ENCODE measurements around the gene LRRC1.

The LRRC1 gene

GRCh38 chr6:53889365-53889764 lies 94.6 kb downstream of the LRRC1 start:
- no peak for DNase-seq (ENCODE audit: low read depth)

DNA sequence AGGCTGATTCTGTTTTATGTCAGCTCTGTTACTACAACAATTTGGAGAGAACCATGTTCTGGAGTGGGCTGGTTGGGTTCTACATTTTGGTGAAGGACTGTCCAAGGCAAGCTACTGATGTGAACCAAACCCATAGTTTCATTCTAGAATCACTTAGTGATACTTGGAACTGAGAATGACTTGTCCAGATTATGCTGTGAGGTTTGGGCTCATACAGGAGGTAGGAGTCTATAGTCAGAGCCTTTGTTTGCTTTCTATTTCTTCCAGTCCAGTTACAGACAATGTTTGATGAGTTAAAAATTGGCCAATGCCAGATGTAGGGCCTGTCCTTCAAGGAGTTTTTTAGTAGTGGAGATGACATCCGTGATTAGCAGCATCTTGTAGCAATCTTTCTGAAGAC lies 97.9 kb downstream of the LRRC1 start:
- DNase-seq (ENCODE audit: low read depth): no peak

DNA sequence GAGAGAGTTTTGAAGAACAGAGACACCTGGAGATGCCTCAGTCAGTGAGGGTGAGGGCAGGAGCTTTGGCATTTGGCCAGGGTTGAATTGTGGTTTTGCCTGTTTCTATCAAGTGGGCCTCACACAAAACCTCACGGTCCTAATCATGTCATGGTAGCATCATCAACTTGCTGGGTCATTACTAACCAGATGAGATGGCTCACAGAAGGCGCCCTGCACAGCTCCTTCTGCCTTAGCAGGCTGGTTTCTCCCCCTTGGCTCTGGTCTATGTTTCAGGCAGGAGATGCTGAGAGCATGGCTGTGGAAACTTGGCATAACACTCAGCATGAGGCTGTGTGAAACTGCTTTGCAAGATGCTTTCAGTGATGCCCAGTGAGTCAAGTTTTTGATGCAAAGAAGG lies 99.3 kb downstream of the LRRC1 start:
- DNase-seq (ENCODE audit: low read depth): no peak

DNA sequence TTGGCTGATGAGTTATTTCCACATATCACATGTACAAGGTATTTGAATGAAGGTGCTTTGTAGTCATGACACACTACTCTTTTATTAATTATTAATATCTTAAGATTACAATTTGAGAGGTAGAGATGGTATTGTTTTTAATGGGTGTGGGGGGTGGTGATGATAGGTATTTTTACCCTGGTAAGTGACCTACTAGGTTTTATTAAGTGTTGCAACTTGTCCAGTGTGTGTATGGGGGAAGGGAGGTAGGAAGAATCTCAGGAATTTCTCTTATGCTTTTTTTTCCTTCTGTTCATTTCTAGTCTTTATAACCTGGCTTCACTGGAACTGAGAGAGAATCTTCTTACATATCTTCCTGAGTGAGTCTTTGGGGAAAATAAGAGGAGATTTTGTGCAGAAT lies 101.4 kb downstream of the LRRC1 start:
- DNase-seq (ENCODE audit: low read depth): no peak

DNA sequence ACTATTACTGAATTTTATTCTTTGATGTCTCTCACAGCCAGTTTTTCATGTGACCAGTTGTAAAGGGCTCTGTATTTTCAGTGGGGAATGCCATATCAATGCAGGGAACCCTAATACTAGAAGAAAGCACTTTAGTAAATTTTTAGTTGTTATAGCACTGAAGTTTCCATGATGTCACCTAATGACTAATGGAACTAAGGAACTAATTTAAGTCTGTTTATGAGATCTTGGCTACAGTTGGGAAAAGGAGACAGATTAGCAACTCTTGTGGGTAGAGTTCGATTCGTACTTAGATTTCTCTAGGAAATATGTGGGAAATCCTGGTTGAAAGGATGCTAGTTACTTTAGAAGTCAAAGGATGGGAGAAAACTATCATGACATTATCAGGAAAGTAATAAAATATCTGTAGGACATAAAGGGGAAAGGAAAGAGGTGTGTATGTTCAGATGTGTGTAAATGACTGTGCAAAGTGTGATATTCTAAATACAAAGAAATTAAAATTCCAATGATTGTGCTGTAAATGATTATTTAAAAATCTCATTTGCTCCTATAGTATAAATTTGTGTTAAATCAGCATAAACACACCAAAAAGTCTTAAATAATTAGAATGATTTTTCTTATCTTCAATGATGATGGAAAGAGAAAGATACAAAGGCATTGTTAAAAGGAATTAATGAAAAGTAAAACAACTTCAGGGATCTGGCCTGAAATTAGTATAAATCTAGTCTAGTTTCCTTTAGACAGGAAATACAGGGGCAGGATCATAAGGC lies 103.4 kb downstream of the LRRC1 start:
- no peak for DNase-seq (ENCODE audit: low read depth)

GRCh38 chr6:53899512-53899911 lies 104.7 kb downstream of the LRRC1 start:
- DNase-seq (ENCODE audit: low read depth): no peak

DNA sequence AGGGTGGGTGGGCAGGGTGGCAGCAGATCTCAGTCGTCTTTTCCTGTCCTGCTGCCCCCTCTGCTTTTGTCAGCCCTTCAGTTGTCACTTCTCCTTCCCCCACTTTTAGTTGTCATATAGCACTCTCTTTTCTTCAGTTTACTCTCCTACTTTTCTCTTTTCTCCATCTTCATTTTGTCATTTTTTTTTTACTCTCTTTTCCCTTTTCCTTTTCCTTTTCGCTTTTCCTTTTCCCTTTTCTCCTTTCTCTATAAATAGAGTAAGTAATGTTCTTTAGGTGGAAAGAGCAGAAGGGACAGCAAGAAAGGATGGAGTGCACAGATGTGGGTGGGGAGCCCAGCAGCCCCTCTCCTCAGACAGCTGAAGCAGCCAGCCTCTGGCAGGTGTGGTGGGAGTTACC lies 108.6 kb downstream of the LRRC1 start:
- DNase-seq (ENCODE audit: low read depth): no peak

DNA sequence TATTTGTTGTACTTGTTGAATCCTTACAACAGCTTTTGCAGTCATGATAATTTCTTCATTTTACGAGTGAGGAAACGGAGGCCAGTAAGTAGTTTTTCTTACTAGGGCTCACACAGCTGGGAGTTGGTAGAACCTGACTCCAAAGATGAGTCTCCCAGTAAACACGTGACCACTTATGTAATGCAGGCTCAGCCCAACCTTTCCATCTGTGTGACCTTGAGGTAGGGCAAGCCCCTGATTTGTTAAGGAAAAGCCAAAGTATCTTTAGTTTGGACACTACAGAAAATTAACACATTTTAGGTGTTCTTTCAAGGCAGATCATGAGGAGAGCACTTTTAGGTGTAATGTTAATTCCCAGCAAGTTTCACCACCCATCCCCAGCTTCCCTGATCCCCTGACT lies 111.3 kb downstream of the LRRC1 start:
- no peak for DNase-seq (ENCODE audit: low read depth)

- no peak for DNase-seq (ENCODE audit: low read depth)
Observed at GRCh38 chr6:53906842-53907241, 112.0 kb downstream of the LRRC1 start.

DNA sequence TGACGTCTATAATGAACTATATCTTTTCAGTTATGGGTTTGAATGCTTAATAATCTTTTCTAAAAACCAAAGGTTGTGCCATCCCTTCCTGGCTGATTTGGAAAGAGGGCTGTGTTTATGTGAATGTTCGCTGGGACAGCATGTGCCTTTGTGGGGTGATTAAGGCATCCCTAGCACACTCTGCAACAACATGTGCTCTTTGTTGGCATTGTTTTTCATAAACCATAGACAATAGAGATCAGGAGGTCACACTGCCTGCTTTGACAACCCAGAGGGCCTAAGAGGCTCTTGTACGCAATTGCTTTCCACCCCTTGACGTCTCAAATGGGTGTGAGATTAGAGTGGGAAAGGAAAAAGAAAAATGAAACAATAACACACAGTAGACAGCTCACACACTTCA lies 116.0 kb downstream of the LRRC1 start:
- DNase-seq (ENCODE audit: low read depth): no peak

GRCh38 chr6:53912661-53913060 lies 117.9 kb downstream of the LRRC1 start:
- DNase-seq (ENCODE audit: low read depth): no peak

GRCh38 chr6:53913286-53913685 lies 118.5 kb downstream of the LRRC1 start:
- DNase-seq (ENCODE audit: low read depth): no peak

DNA sequence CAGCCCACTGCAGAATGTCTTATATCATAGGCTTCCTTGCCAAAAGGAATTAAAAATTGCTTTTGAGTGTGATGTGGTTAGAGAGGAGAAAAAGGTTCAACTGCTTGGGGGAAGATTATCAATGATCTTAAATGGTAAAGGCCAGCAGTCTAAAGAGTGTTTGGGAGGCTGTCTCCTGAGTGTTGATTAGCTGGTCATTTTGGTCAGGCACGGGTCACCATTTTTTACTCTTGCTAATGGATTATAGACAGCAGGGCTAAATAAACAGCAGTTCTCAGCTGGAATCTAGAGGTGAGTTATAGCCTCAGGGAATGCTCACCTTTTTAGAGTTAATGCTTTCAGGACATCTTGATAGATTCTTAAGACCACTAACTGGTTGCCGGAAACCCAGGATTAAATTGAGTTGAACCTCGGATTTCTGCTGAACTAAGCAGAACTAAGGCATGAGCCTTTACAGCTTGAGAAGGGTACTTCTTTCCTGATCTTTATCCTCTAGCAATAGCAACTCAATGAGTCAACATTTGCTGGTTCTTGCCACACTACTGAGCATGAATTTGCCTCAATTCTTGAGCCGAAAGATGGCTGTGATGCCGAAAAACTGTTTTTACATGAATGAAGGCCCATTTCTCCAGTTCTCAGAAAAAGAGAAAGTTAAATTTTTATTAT lies 120.4 kb downstream of the LRRC1 start:
- DNase-seq (ENCODE audit: low read depth): no peak

GRCh38 chr6:53916804-53917463 lies 122.1 kb downstream of the LRRC1 start:
- DNase-seq (ENCODE audit: low read depth): no peak

DNA sequence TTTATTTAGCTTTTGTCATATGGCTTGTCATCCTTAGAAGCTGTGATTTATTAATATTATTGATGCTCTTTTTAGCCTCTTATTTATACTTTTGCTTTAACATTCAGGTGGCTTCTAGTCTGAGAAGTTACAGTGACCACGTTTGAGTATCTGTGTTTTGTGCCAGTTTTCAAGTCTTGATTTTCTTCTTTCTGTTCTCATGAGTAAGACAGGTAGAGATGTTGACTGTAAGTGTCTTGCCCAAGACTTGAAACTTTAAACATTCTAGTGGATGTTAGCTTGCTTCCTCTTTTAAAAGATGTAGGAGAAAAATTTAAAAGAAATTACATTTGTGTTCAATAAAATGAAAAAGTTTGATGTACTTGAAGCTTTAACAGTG lies 122.6 kb downstream of the LRRC1 start:
- no peak for DNase-seq (ENCODE audit: low read depth)

- no peak for DNase-seq (ENCODE audit: low read depth)
Observed at GRCh38 chr6:53918854-53919510, 124.2 kb downstream of the LRRC1 start.

DNA sequence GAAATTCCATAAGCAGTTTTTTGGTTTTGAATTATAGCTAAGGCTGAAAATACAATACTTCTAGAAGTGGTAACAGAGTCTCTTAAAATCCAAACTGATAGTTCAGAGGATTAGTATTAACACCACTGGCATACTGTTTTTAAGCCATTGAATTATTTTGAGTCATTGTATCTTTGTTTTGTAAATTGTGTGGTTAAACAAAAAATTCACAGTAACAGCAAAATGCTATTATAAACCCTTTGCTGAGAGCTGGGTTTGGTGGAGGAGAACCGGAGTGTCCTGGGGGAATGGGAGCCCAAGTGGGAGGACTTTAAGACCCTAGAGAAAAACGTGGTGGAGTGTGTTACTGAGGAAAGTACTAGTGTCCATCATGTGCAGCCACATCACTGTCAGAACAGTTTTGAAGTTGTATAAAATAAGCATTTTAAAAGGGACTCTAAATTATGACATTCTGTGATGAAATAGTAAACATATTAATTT lies 125.1 kb downstream of the LRRC1 start:
- no peak for DNase-seq (ENCODE audit: low read depth)

DNA sequence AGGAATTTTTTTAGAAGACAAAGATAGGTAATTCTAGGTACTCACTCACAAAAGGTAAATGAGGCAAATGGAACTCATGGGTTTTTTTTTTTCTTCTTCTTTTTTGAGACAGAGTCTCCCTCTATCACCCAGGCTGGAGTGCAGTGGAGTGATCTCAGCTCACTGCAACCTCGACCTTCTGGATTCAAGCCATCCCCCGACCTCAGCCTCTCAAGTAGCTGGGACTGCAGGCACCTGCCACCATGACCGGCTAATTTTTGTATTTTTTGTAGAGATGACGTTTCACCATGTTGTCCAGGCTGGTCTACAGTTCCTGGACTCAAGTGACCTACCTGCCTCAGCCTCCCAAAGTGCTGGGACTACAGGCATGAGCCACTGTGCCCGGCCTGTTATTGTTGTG lies 126.1 kb downstream of the LRRC1 start:
- no peak for DNase-seq (ENCODE audit: low read depth)

DNA sequence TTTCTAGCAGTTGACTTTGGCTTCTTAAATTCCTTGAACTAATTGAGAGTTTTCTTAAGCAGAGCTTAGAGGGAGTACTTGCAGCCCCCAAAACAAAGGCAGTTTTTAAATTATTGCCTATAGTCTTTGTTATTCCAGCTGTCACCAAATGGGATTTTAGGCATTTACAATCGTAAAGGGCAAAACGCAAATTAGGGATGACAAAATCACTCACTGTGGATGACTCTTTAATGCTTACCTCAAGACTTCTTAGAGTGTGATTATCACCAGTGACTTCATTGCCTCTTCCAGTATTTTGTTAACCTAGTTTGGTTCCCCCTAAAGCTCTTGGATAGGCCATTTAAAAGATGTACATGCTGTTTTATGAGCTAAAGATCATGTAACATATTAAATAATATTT lies 126.8 kb downstream of the LRRC1 start:
- no peak for DNase-seq (ENCODE audit: low read depth)

GRCh38 chr6:53922539-53922981 lies 127.8 kb downstream of the LRRC1 start:
- no peak for DNase-seq (ENCODE audit: low read depth)

DNA sequence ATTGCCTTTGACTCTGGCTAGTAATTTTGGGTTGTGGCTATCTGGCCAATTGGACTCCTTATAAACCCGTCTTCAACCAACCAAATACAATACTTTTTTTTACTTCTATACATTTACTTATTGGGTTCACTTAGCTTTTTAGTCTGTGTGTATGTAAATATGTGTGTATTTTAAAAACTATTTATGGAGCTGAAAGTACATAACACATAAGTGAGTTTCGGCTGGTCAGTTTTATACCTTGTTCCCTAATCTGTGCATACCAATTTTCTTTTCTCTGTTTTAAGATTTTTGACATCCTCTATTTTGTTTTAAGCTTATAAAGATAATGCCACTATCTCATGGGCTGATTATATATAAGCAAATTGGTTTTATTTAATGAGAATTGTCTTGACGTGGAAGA lies 129.5 kb downstream of the LRRC1 start:
- no peak for DNase-seq (ENCODE audit: low read depth)

GRCh38 chr6:53924821-53925422 lies 130.1 kb downstream of the LRRC1 start:
- DNase-seq (ENCODE audit: low read depth): no peak

Measured in GM04504 (cell line).